Stimulated activated naive B cell treated with anti-CD40 and anti-IgM and Interleukin-4, amounts not matched to agents 10 μg/mL and 1 μg/mL and 100 μg/mL, for 72 hours (primary cell): ENCODE data around the gene NMD3.
"Not testable (repeated sequence)": the region's sequence is repeated elsewhere in the genome, so short reads cannot be mapped to it uniquely, and the experiment has no call there.

Experiments
- ATAC-seq, 2 donors: fragments of 150-1000 bp; cut with Tn5 transposase; replicated peaks; 2 replicates each; pipeline ENCODE4 v1.10.0; 2021; ENCODE audit warnings: moderate library complexity in 1 of 2
- DNase-seq: peaks from one replicate; pipeline ENCODE4 v3.0.0; 2021
- H3K27ac Mint-ChIP-seq: one replicate; pipeline ENCODE4 v1.8.0; 2022; ENCODE audit warnings: mild to moderate bottlenecking, mixed read lengths
- H3K27me3 Mint-ChIP-seq, 2 donors: one replicate each; pipeline ENCODE4 v1.8.0; 2022; ENCODE audit warnings: mixed read lengths in 2 of 2
- H3K36me3 Mint-ChIP-seq, 2 donors: one replicate each; pipeline ENCODE4 v1.8.0; 2022; ENCODE audit warnings: mixed read lengths in 2 of 2, mild to moderate bottlenecking in 1 of 2
- H3K4me1 Mint-ChIP-seq, 2 donors: one replicate each; pipeline ENCODE4 v1.8.0; 2022; ENCODE audit warnings: mixed read lengths in 2 of 2, mild to moderate bottlenecking in 1 of 2
- H3K4me3 Mint-ChIP-seq, 2 donors: one replicate each; pipeline ENCODE4 v1.8.0; 2022; ENCODE audit warnings: mild to moderate bottlenecking in 2 of 2, mixed read lengths in 2 of 2, moderate library complexity in 1 of 2
- H3K9me3 Mint-ChIP-seq, 2 donors: one replicate each; pipeline ENCODE4 v1.8.0; 2022; ENCODE audit warnings: mixed read lengths in 2 of 2, mild to moderate bottlenecking in 1 of 2

The NMD3 gene

DNA sequence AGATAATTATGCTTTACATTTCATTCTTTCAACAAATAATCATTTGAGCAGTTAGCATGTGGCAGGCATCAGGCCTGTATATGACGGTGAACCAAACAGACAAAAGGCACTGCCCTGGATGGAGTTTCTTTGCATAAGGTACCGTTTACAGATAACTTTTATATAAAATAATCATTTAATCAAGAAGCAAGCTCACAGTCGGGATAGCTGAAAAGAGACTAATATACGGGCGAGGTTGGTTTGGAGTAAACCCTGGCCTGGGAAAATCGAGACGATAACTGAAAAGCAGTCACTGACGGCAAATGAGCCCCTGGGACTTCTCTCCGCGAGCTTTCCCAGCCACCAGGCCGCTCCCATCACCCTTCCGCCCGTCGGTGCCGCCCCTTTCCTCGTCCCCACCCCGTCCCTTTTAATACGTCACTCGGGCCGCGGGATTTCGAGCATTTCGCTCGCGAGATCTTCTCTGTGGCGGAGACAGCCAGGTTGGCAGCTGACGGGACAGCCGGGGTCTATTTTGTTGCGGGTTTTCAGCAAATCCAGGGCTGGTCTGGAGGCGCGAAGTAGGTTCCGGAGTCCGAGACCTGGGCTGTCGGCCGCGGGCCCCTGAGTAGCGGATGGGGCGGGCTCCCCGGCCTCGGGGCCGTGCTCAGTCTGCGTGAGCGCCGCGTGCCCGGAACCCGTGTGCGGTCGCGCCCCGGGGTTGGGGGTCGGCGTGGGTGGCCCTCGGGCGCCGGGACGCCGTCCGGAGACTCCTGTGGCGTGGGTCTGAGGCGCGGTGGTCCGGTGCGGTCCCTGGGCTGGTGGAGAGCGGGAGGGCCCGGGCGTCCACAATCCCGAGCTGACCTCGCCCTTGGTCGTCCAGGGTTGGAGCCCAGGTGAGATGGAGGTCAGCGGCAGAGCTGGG lies at the start of gene NMD3:
NMD3 (plus strand) TSS at position 462 of the 904 bp plus-strand sequence. CDS start 703 bp downstream, outside the sequence.
- H3K4me3 Mint-ChIP-seq: peak within 1 kb of the TSS; percentile 91 to 93
- peaks cover 4 to 5% of the 10 kb centered on the region in 2 donors for H3K36me3 Mint-ChIP-seq
- peak within 1 kb of the TSS; percentile 96 for H3K27ac Mint-ChIP-seq
- ATAC-seq (peak; percentile 98 to 99), DNase-seq (peak; percentile 92)
- H3K27me3 Mint-ChIP-seq: peaks cover 7 to 9% of the 10 kb centered on the region in 2 donors
- H3K4me1 Mint-ChIP-seq: peaks cover 9 to 18% of the 10 kb centered on the region in 2 donors
- H3K9me3 Mint-ChIP-seq: peaks cover 0 to 2% of the 10 kb centered on the region in 2 donors

DNA sequence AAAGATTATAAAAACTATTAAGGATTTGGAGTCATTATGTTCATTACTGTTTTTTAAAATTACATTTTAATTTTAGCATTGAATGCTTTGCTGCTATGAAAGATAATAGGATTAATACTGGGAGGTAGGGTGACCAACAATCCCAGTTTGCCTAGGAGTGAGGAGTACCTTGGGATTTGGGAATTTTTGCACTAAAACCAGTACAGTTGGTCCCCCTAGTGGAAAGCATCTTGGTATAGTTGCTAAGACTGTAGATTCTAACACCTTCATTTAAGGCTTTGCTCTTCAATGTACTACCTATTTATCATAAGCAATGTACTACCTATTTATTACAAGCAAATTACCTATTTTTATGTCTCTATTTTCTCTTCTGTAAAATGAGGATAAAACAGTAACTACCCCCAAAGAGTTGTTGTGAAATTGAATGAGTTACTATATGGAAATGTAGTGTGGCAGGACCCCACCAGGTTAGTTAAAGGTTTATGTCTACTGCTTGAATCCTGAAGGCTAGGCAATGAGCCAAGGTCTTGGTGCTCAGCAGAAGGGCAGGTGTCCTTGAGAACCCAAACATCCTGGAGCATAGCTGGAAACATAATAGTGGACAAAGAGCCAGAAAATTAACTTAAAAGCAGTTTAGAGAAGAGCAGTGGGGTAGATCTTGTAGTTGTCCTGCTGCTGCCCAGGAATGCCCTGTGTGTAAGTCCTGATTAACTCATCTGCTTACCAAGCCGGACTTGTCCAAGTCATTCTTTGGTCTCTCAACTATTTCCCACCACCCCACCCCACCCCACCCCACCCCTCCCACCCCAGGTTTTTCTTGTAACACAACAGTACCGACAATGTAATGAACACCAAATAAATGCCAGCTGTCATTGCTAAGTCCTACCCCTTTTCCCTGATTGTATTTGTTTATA lies 49.2 kb upstream of the NMD3 start:
- H3K4me1 Mint-ChIP-seq: no peaks in the 10 kb centered on the region
- no peak overlapping the region for H3K4me3 Mint-ChIP-seq
- DNase-seq: no peak
- H3K9me3 Mint-ChIP-seq: peaks cover 3 to 5% of the 10 kb centered on the region in 2 donors
- no peak for ATAC-seq
- no peak overlapping the region for H3K27ac Mint-ChIP-seq
- H3K36me3 Mint-ChIP-seq: peaks cover 0 to 3% of the 10 kb centered on the region in 2 donors
- H3K27me3 Mint-ChIP-seq: peaks cover 0 to 4% of the 10 kb centered on the region in 2 donors

DNA sequence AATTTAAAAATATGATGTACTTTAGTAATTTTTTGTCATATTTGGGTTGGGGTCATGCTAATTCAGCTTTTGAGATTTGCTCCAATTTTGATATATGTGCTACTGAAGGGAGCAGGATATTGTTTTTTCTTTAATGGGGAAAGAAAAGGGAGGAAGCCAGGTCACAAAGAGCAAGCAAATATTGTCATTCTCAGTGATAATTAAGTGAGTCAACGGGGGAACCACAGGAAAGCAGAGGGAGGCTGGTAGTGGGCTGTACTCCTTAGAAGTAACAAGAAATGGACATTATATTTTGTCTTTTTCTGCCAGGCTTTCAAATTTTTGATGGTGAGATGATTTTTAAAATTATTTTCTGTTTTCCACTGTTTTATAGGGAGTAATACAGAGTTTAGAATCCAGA lies 45.6 kb upstream of the NMD3 start:
- H3K36me3 Mint-ChIP-seq: peaks cover 0 to 3% of the 10 kb centered on the region in 2 donors
- H3K4me1 Mint-ChIP-seq: no peaks in the 10 kb centered on the region
- peaks cover 3 to 5% of the 10 kb centered on the region in 2 donors for H3K9me3 Mint-ChIP-seq
- ATAC-seq (no peak), DNase-seq (no peak)
- H3K27me3 Mint-ChIP-seq: peaks cover 0 to 4% of the 10 kb centered on the region in 2 donors
- no peak overlapping the region for H3K4me3 Mint-ChIP-seq
- no peak overlapping the region for H3K27ac Mint-ChIP-seq

DNA sequence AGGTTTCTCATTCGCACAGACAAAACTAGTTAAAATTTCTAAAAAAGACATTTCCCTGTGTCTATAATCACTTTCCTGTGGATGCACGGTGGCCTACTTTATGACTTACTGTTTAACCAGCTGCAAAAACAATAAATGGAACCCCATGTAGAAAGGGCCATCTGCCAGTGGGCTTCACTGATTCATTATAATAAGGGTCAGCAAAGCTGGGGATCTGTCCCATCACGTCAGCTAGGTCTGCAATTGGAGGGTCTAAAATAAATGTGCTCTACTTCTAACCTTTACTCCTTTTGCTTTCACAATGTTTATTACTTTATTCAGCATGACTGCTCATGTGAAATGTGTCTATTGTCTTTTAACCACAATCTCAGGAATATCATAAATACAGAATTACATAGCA lies 43.1 kb upstream of the NMD3 start:
- no peak overlapping the region for H3K27ac Mint-ChIP-seq
- DNase-seq (no peak), ATAC-seq (no peak)
- H3K27me3 Mint-ChIP-seq: peaks cover 0 to 7% of the 10 kb centered on the region in 2 donors
- no peaks in the 10 kb centered on the region for H3K4me1 Mint-ChIP-seq
- no peak overlapping the region for H3K4me3 Mint-ChIP-seq
- H3K36me3 Mint-ChIP-seq: peaks cover 0 to 3% of the 10 kb centered on the region in 2 donors
- peaks cover 5 to 8% of the 10 kb centered on the region in 2 donors for H3K9me3 Mint-ChIP-seq

DNA sequence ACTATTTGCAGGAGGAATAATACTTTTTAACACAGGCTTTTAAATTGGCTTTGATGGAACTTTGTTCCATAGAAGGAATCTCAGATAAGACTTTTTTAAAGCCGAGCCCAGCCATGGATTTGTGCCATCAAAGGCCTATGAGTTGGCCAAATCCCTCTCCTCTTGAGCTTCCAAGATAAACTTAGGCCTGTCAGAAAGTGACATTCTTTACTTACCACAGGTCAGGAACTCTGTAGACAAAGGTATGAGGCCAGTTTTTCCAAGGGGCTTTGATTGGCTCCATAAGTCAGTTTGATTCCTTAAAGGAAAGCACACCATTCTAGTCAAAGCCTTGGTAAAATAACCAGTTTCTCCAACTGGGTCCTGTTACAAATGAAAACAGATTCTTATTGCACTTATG lies 39.7 kb upstream of the NMD3 start:
- H3K27me3 Mint-ChIP-seq, H3K4me1 Mint-ChIP-seq, ATAC-seq, H3K4me3 Mint-ChIP-seq, DNase-seq, H3K9me3 Mint-ChIP-seq, H3K27ac Mint-ChIP-seq, H3K36me3 Mint-ChIP-seq: not testable (repeated sequence)

DNA sequence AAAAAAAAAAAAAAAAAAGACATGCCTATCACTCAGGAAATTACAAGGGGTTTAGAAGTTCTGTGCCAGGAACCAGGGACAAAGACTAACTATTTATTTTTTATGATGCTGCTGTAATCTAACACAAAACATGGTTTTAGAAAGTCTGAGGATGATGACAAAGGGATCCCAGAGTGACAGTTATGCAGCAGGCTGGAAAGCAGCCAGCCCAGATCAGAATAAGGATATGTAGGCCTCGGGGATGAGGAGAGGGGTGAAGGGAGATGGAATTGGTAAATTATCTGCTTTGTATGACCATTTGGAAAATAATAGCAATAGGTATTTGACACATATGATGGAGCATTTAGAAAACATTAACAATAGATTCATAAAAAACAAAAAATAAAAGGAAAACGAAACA lies 34.1 kb upstream of the NMD3 start:
- Mint-ChIP-seq H3K4me1 (no peaks in the 10 kb centered on the region), H3K27me3 (peaks cover 0 to 4% of the 10 kb centered on the region in 2 donors), H3K36me3 (no peaks in the 10 kb centered on the region), H3K4me3 (no peak overlapping the region), H3K9me3 (no peaks in the 10 kb centered on the region), H3K27ac (no peak overlapping the region)
- ATAC-seq (no peak), DNase-seq (no peak)

DNA sequence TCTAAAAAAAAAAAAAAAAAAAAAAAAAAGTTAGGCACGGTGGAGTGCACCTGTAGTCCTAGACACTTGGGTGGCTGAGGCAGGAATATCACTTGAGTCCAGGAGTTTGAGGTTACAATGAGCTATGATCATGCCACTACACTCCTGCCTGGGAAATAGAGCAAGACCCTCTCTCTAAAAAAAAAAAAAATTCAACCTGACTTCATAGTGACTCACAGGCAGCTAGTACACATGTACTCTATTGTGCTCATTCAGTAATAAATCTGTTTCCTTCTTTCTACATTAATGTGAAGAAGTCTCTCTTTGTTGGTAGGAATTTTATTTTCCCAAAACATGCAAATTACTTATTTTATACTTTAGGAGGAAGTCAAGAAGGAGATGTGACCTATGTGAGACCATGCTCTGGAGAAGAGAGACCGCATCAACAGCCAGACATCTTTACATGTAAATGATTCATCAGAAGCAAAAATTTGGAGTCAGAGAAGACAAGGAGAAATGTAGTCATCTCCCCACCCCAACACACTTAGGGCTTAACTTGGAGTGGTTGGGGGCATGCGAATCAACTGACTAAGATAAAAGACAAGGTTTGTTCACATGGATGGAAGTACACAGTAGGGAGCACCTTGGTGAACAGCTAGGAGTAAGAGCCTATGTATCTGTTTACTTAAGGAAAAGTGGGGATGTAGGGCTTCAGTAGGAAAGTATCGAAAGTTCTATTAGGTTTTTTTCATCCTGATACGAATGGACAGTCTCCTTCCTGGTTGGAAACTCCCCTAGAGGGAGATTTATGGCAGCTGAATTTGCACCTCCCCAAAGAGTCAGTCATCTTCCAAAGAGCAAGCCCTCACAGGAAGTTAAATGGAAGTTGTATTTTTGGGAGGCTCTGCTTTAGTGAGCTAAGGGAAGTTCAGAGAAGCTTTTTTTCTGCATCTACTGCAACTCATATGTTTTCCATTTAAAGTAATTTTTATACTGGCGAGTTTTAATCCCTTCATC lies 23.0 kb upstream of the NMD3 start:
- H3K4me1 Mint-ChIP-seq: no peaks in the 10 kb centered on the region
- H3K9me3 Mint-ChIP-seq: peaks cover 2 to 4% of the 10 kb centered on the region in 2 donors
- H3K27ac Mint-ChIP-seq: no peak overlapping the region
- ATAC-seq (no peak), DNase-seq (no peak)
- peaks cover 0 to 3% of the 10 kb centered on the region in 2 donors for H3K36me3 Mint-ChIP-seq
- no peak overlapping the region for H3K4me3 Mint-ChIP-seq
- H3K27me3 Mint-ChIP-seq: peaks cover 13 to 18% of the 10 kb centered on the region in 2 donors

DNA sequence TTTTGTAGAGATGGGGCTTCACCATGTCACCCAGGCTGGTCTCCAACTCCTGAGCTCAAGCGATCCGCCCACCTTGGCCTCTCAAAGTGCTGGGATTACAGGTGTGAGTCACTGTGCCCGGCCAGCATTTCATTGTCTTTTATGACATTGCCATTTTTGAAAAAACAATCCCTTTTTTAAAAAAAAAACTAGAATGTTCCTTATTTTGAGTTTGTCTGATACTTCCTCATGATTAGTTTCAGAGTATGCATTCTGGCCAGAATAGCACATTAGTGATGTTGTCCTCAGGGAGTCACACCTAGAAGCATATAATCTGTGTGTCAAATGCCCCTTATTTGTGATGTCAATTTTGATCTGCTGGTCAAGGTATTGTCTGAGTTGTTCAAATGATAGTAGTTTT lies 21.2 kb upstream of the NMD3 start:
- Mint-ChIP-seq H3K4me3 (no peak overlapping the region), H3K4me1 (no peaks in the 10 kb centered on the region), H3K27me3 (peaks cover 7 to 10% of the 10 kb centered on the region in 2 donors), H3K36me3 (peaks cover 0 to 3% of the 10 kb centered on the region in 2 donors), H3K9me3 (peaks cover 2 to 4% of the 10 kb centered on the region in 2 donors), H3K27ac (no peak overlapping the region)
- DNase-seq (no peak), ATAC-seq (no peak)

DNA sequence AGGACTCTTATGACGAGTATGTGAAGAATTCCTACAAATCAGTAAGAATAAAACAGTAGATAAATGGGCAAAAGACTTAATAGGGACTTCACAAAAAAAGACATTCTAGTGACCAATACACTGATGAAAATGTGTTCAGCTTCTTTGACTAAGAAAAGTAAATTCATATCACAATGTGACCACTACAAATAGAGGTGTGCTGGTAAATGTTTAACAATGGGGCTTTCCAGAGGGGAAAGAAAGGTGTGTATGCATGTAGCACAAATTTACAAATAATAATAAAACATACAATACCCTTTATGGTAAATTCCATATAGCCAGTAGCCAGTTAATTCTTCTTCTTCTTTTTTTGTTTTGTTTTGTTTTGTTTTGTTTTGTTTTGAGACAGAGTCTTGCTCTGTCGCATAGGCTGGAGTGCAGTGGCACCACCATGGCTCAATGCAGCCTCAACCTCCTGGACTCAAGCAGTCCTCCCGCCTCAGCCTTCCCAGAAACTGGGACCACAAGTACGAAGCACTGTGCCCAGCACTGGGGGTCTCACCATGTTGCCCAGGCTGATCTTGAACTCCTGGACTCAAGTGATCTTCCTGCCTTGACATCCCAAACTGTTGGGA lies 17.5 kb upstream of the NMD3 start:
- ATAC-seq: no peak
- H3K27ac Mint-ChIP-seq: no peak overlapping the region
- no peaks in the 10 kb centered on the region for H3K27me3 Mint-ChIP-seq
- no peaks in the 10 kb centered on the region for H3K36me3 Mint-ChIP-seq
- no peaks in the 10 kb centered on the region for H3K9me3 Mint-ChIP-seq
- no peak for DNase-seq
- H3K4me1 Mint-ChIP-seq: no peaks in the 10 kb centered on the region
- no peak overlapping the region for H3K4me3 Mint-ChIP-seq

DNA sequence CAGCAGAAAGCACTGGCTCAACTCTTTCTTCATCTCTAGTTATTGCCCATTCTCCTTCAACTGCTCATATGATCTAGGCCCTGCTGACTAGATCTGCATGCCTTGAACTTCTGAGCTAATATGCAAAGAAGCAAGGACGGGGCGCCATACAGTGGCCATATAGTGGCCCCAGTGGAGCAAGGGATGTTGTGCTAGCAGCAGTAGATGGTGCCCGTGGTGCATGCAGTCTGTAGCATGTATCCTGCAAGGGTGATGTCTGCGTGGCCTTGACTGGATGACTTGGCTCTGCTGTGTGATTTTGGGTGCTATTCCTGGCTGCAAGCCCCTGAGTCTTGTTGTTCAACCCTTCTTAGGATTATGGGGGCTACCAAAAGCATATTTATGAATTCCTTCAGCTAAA lies 12.2 kb upstream of the NMD3 start:
- no peak overlapping the region for H3K27ac Mint-ChIP-seq
- DNase-seq: no peak
- no peak overlapping the region for H3K4me3 Mint-ChIP-seq
- ATAC-seq: no peak
- H3K9me3 Mint-ChIP-seq: no peaks in the 10 kb centered on the region
- no peaks in the 10 kb centered on the region for H3K4me1 Mint-ChIP-seq
- no peaks in the 10 kb centered on the region for H3K36me3 Mint-ChIP-seq
- H3K27me3 Mint-ChIP-seq: no peaks in the 10 kb centered on the region

DNA sequence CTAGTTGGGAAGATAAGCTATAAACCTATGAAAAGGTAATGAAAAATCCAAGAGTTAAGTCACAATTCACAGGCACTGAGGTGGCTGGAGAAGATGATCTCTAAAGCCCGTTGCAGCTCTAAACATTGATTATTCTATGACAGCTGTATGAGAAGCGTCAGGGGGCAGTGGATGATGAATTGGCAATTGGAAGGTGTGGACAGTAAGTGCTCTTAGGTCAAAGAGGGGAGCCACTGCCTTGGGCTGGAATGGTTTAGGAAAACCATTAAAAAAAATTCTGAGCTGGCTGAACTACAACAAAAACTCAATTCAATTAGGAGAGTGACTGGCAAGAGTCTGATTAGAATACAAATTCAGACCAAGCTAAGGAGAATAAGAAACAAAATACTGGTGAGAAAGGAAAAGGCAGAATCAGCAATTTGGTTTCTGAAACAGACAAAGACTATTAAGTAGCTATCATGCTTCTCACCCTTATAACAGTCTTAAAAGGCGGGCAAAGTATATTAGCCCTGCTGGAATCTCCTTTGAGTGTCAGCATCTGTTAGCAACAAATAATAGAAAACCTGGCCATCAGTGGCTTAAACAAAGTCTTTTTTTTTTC lies 8.8 kb upstream of the NMD3 start:
- Mint-ChIP-seq H3K27ac (no peak overlapping the region), H3K9me3 (no peaks in the 10 kb centered on the region), H3K4me3 (no peak overlapping the region), H3K4me1 (no peaks in the 10 kb centered on the region), H3K36me3 (no peaks in the 10 kb centered on the region), H3K27me3 (peaks cover 7 to 16% of the 10 kb centered on the region in 2 donors)
- ATAC-seq (no peak), DNase-seq (no peak)

DNA sequence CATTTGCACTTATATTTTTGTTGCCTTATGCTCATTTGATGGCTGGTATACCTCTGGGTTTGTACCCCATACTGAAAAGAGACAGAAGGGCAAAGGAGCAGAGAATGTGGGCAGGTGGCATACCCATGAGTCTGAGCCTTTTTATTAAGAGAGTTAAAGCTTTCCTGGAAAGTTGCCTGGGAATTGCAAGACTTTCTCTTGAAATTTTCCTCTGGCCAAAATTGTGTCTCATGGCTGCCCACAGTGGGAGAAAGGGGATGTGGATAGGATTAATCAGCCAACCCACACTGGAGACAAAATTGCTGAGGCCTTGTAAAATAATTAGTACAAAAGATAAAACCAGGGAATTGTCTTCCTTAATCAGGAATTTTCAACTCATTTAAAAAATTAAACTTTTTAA lies 8.2 kb upstream of the NMD3 start:
- H3K4me1 Mint-ChIP-seq: no peaks in the 10 kb centered on the region
- DNase-seq: no peak
- no peaks in the 10 kb centered on the region for H3K9me3 Mint-ChIP-seq
- H3K27me3 Mint-ChIP-seq: peaks cover 7 to 16% of the 10 kb centered on the region in 2 donors
- no peak overlapping the region for H3K27ac Mint-ChIP-seq
- H3K4me3 Mint-ChIP-seq: no peak overlapping the region
- ATAC-seq: no peak
- no peaks in the 10 kb centered on the region for H3K36me3 Mint-ChIP-seq

DNA sequence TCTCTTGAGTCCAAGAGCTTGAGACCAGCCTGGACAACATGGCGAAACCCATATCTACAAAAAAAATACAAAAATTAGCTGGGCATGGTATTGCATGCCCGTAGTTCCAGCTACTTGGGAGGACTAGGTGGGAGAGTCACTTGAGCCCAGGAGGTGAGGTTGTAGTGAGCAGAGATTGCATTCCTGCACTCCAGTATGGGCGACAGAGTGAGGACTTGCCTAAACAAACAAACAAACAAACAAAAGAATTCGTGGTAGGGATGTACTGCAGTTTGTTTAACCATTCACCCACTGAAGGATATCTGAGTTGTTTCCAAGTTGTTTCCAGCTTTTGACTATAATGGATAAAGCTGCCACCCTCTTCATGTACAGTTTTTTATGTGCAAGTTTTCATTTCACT lies 7.5 kb upstream of the NMD3 start:
- no peaks in the 10 kb centered on the region for H3K9me3 Mint-ChIP-seq
- no peak for DNase-seq
- no peaks in the 10 kb centered on the region for H3K4me1 Mint-ChIP-seq
- ATAC-seq: no peak
- H3K36me3 Mint-ChIP-seq: no peaks in the 10 kb centered on the region
- H3K27me3 Mint-ChIP-seq: peaks cover 7 to 16% of the 10 kb centered on the region in 2 donors
- H3K27ac Mint-ChIP-seq: no peak overlapping the region
- no peak overlapping the region for H3K4me3 Mint-ChIP-seq
